ENCODE results near the gene ATN1.

The ATN1 gene

GRCh38 chr12:6979021-6979420, 51.3 kb downstream of the ATN1 start:
- no peak for DNase-seq (ENCODE audit: low read depth)

- DNase-seq (ENCODE audit: low read depth), result no peak
Measured at GRCh38 chr12:6979453-6979852, 51.7 kb downstream of the ATN1 start.

- DNase-seq (ENCODE audit: low read depth), result no peak
Measured at GRCh38 chr12:6980075-6980474, 52.3 kb downstream of the ATN1 start.

- DNase-seq (ENCODE audit: low read depth), result no peak
Measured at GRCh38 chr12:6980740-6981139, 53.0 kb downstream of the ATN1 start.

GRCh38 chr12:6981152-6982052, 53.6 kb downstream of the ATN1 start:
- DNase-seq (ENCODE audit: low read depth), result no peak

GRCh38 chr12:6982532-6982931, 54.8 kb downstream of the ATN1 start:
- no peak for DNase-seq (ENCODE audit: low read depth)

- DNase-seq (ENCODE audit: low read depth), result no peak
Measured at GRCh38 chr12:6987956-6988553, 60.3 kb downstream of the ATN1 start.

All from stimulated activated CD8-positive, alpha-beta memory T cell treated with anti-CD3 and anti-CD28 coated beads, Interleukin-12 subunit alpha, Interleukin-12 subunit beta, amount 100 ng/mL, for 1 hour (primary cell).